Upper lobe of left lung (tissue), 4 donors: ENCODE results near the gene CDK13.

ENCODE experiments used
- EP300 ChIP-seq, 4 donors: sonication (generic); formaldehyde crosslinking; IDR thresholded peaks; one replicate each; pipeline ENCODE4 v1.5.1; 2017; ENCODE audit warnings: antibody characterized with exemption in 4 of 4, control low read depth in 2 of 4
- POLR2A ChIP-seq, 4 donors: fragments of 450-650 bp; IDR thresholded peaks; one replicate each; pipeline ENCODE4 v1.5.1; 2016 to 2017; ENCODE audit warnings: antibody characterized with exemption in 4 of 4, mild to moderate bottlenecking in 2 of 4
- POLR2AphosphoS5 ChIP-seq, 2 donors: sonication (generic); formaldehyde crosslinking; IDR thresholded peaks; one replicate each; pipeline ENCODE4 v1.5.1; 2017; ENCODE audit warnings: antibody characterized with exemption in 2 of 2
- TF ChIP-seq, protein P1 (sequence below), 6 experiments: fragments of 450-650 bp in 4 of 6; fragments of 200-600 bp in 2 of 6; sonication (generic) in 2 of 6; IDR thresholded peaks; one replicate each; pipeline ENCODE4 v1.5.1; 2016 to 2019; ENCODE audit warnings: antibody characterized with exemption in 6 of 6

DNA sequence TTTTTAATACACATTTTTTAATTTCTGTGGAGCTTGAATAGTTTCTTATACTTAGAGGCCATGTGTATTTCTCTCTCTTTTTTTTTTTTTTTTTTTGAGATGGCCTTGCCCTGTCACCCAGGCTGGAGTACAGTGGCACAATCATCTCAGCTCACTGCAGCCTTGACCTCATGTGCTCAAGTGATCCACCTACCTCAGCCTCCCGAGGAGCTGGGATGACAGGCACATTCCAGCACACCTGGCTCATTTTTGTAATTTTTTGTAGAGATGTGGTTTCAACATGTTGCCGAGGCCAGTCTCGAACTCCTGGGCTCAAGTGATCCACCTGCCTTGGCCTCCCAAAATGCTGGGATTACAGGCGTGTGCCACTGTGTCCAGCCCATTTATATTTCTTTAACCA lies 64.3 kb downstream of the CDK13 start:
- TF ChIP-seq, protein P1, sequence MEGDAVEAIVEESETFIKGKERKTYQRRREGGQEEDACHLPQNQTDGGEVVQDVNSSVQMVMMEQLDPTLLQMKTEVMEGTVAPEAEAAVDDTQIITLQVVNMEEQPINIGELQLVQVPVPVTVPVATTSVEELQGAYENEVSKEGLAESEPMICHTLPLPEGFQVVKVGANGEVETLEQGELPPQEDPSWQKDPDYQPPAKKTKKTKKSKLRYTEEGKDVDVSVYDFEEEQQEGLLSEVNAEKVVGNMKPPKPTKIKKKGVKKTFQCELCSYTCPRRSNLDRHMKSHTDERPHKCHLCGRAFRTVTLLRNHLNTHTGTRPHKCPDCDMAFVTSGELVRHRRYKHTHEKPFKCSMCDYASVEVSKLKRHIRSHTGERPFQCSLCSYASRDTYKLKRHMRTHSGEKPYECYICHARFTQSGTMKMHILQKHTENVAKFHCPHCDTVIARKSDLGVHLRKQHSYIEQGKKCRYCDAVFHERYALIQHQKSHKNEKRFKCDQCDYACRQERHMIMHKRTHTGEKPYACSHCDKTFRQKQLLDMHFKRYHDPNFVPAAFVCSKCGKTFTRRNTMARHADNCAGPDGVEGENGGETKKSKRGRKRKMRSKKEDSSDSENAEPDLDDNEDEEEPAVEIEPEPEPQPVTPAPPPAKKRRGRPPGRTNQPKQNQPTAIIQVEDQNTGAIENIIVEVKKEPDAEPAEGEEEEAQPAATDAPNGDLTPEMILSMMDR (IDR thresholded peaks at IDR 0.05) = no peak
- TF ChIP-seq POLR2A (IDR thresholded peaks at IDR 0.05) (no peak), POLR2AphosphoS5 (IDR thresholded peaks at IDR 0.05) (no peak), EP300 (IDR thresholded peaks at IDR 0.05) (no peak)
